Measurements from ENCODE around the gene PDZRN3.

GRCh38 chr3:73399106-73399505, 225.6 kb downstream of the PDZRN3 start:
- TF ChIP-seq CTCF (IDR thresholded peaks at IDR 0.05) (no peak), POLR2A (IDR thresholded peaks at IDR 0.05) (no peak)

Measured in heart left ventricle (tissue), 13 donors.